HAP-1 (cell line): ENCODE measurements around the gene CCL16.
"Not testable (repeated sequence)": the region's sequence is repeated elsewhere in the genome, so short reads cannot be mapped to it uniquely, and the experiment has no call there.

Source experiments
- DNase-seq, 2 experiments: peaks; one replicate each; pipeline ENCODE4 v3.0.0-alpha.2; 2016 to 2020; ENCODE audit warnings: low spot score in 2 of 2
- H3K27me3 ChIP-seq: fragments of 250-450 bp; sonication (Bioruptor Pico); 2 replicates; pipeline ENCODE4 v1.5.1; 2020; ENCODE audit warnings: low read depth, mild to moderate bottlenecking, moderate library complexity
- H3K36me3 ChIP-seq: fragments of 250-450 bp; sonication (Bioruptor Pico); replicated peaks from 2 replicates; pipeline ENCODE4 v1.5.1; 2020; ENCODE audit warnings: mild to moderate bottlenecking
- H3K4me1 ChIP-seq: fragments of 250-450 bp; sonication (Bioruptor Pico); 2 replicates; pipeline ENCODE4 v1.5.1; 2020; ENCODE audit warnings: mild to moderate bottlenecking
- H3K4me3 ChIP-seq: fragments of 250-450 bp; sonication (Bioruptor Pico); 2 replicates; pipeline ENCODE4 v1.5.1; 2020; ENCODE audit warnings: mild to moderate bottlenecking, moderate library complexity
- H3K9me3 ChIP-seq: fragments of 250-450 bp; sonication (Bioruptor Pico); 2 replicates; pipeline ENCODE4 v1.5.1; 2020; ENCODE audit warnings: mild to moderate bottlenecking, moderate library complexity
- in situ Hi-C: fragments of 300-500 bp; cut with MboI; formaldehyde crosslinking; loops from 3 replicates; pipeline ENCODE4 v1.14.3; 2020; ENCODE audit warnings: low sequenced_read_pairs, inconsistent platforms, mixed read lengths

Gene CCL16

GRCh38 chr17:36001862-36002603, 20.7 kb upstream of the CCL16 start:
- Histone ChIP-seq H3K4me1 (no peaks in the 10 kb centered on the region), H3K4me3 (no peak overlapping the region), H3K27me3 (no peaks in the 10 kb centered on the region), H3K36me3 (no peaks in the 10 kb centered on the region), H3K9me3 (no peaks in the 10 kb centered on the region)
- no peak for DNase-seq
- in situ Hi-C loops: no loop called here

- Histone ChIP-seq H3K9me3 (no peaks in the 10 kb centered on the region), H3K4me3 (no peak within 1 kb of the TSS), H3K27me3 (no peaks in the 10 kb centered on the region), H3K4me1 (no peaks in the 10 kb centered on the region), H3K36me3 (no peaks in the 10 kb centered on the region)
- in situ Hi-C loops: no loop called here
- DNase-seq: no peak
These were observed 19.9 kb upstream of the CCL16 start, which contains the start of gene CCL15 for GRCh38 chr17:36001110-36001771. TSS of gene CCL15 (minus strand) at chr17:36001553. CDS start at chr17:36001492, 61 bp downstream.

- Histone ChIP-seq H3K36me3 (no peaks in the 10 kb centered on the region), H3K4me3 (no peak overlapping the region), H3K27me3 (no peaks in the 10 kb centered on the region), H3K9me3 (no peaks in the 10 kb centered on the region), H3K4me1 (no peaks in the 10 kb centered on the region)
- in situ Hi-C loops: no loop called here
- no peak for DNase-seq
These were observed 19.4 kb upstream of the CCL16 start for GRCh38 chr17:36000732-36001109.

GRCh38 chr17:35998756-35999155, 17.5 kb upstream of the CCL16 start:
- DNase-seq: no peak
- Histone ChIP-seq H3K36me3 (no peaks in the 10 kb centered on the region), H3K27me3 (0 out of 2 replicates have a peak, but pooled peaks cover 3% of the 10 kb centered on the region), H3K4me1 (no peaks in the 10 kb centered on the region), H3K9me3 (no peaks in the 10 kb centered on the region), H3K4me3 (no peak overlapping the region)
- in situ Hi-C loops: no loop called here

GRCh38 chr17:35998018-35998545, 16.8 kb upstream of the CCL16 start:
- no peaks in the 10 kb centered on the region for H3K36me3 ChIP-seq
- in situ Hi-C loops: no loop called here
- no peaks in the 10 kb centered on the region for H3K9me3 ChIP-seq
- H3K4me1 ChIP-seq: no peaks in the 10 kb centered on the region
- 0 out of 2 replicates have a peak, but pooled peaks cover 3% of the 10 kb centered on the region for H3K27me3 ChIP-seq
- H3K4me3 ChIP-seq: no peak overlapping the region
- DNase-seq: no peak

- H3K36me3 ChIP-seq, H3K4me3 ChIP-seq, in situ Hi-C loops, H3K27me3 ChIP-seq, DNase-seq, H3K9me3 ChIP-seq, H3K4me1 ChIP-seq: not testable (repeated sequence)
These were observed 14.0 kb upstream of the CCL16 start for GRCh38 chr17:35995346-35995745.

- no peaks in the 10 kb centered on the region for H3K9me3 ChIP-seq
- H3K27me3 ChIP-seq: 0 out of 2 replicates have a peak, but pooled peaks cover 3% of the 10 kb centered on the region
- no peaks in the 10 kb centered on the region for H3K36me3 ChIP-seq
- in situ Hi-C loops: no loop called here
- no peak for DNase-seq
- no peaks in the 10 kb centered on the region for H3K4me1 ChIP-seq
- H3K4me3 ChIP-seq: no peak overlapping the region
These were observed 9.8 kb upstream of the CCL16 start for GRCh38 chr17:35991075-35991474.

- Histone ChIP-seq H3K4me3 (no peak overlapping the region), H3K9me3 (no peaks in the 10 kb centered on the region)
- in situ Hi-C loops: no loop called here
These were observed 6.9 kb upstream of the CCL16 start for GRCh38 chr17:35988164-35988563.

GRCh38 chr17:35986643-35987042, 5.3 kb upstream of the CCL16 start, which contains the start of gene CCL14:
TSS of gene CCL14 (minus strand) at chr17:35986729. CDS start at chr17:35986649, 80 bp downstream.
- Histone ChIP-seq H3K4me3 (no peak within 1 kb of the TSS), H3K36me3 (no peaks in the 10 kb centered on the region), H3K27me3 (no peaks in the 10 kb centered on the region), H3K9me3 (no peaks in the 10 kb centered on the region), H3K4me1 (no peaks in the 10 kb centered on the region)
- no peak for DNase-seq
- in situ Hi-C loops: no loop called here

More at GRCh38 chr17:35988164-35988563, 6.9 kb upstream of the CCL16 start:
- no peaks in the 10 kb centered on the region for H3K27me3 ChIP-seq
- DNase-seq: no peak
- no peaks in the 10 kb centered on the region for H3K36me3 ChIP-seq
- H3K4me1 ChIP-seq: no peaks in the 10 kb centered on the region

GRCh38 chr17:35984140-35984539, 2.8 kb upstream of the CCL16 start:
- no peak for DNase-seq
- no peaks in the 10 kb centered on the region for H3K27me3 ChIP-seq
- no peaks in the 10 kb centered on the region for H3K36me3 ChIP-seq
- in situ Hi-C loops: no loop called here
- no peak overlapping the region for H3K4me3 ChIP-seq
- H3K4me1 ChIP-seq: no peaks in the 10 kb centered on the region
- H3K9me3 ChIP-seq: no peaks in the 10 kb centered on the region

GRCh38 chr17:35982409-35983191, 1.3 kb upstream of the CCL16 start:
- H3K4me3 ChIP-seq: no peak overlapping the region
- DNase-seq: no peak
- in situ Hi-C loops: no loop called here

GRCh38 chr17:35981908-35982330, 622 bp upstream of the CCL16 start:
- in situ Hi-C loops: no loop called here
- Histone ChIP-seq H3K9me3 (no peaks in the 10 kb centered on the region), H3K27me3 (no peaks in the 10 kb centered on the region), H3K4me1 (no peaks in the 10 kb centered on the region), H3K4me3 (no peak overlapping the region), H3K36me3 (no peaks in the 10 kb centered on the region)
- DNase-seq: no peak

More at GRCh38 chr17:35982409-35983191, 1.3 kb upstream of the CCL16 start:
- no peaks in the 10 kb centered on the region for H3K27me3 ChIP-seq
- no peaks in the 10 kb centered on the region for H3K4me1 ChIP-seq
- H3K36me3 ChIP-seq: no peaks in the 10 kb centered on the region
- H3K9me3 ChIP-seq: no peaks in the 10 kb centered on the region

GRCh38 chr17:35978346-35978745, 3.0 kb downstream of the CCL16 start:
- Histone ChIP-seq H3K36me3 (no peaks in the 10 kb centered on the region), H3K4me1 (no peaks in the 10 kb centered on the region), H3K9me3 (no peaks in the 10 kb centered on the region), H3K27me3 (no peaks in the 10 kb centered on the region), H3K4me3 (no peak overlapping the region)
- in situ Hi-C loops: loop anchor here (10.0 kb wide), 1 partner anchor 506 kb away; the partner anchor contains the start of gene ZNHIT3
- DNase-seq: no peak
